NCI-H146 treated with DMSO at 0.1 percent for 48 hours (cell line): ENCODE measurements around the gene MAB21L1.

Source experiments
- DNase-seq: peaks from one replicate; lab custom pipeline; 2025; ENCODE audit not compliant: unreplicated experiment; lab: John Stamatoyannopoulos, UW

Gene MAB21L1

GRCh38 chr13:35448465-35448864, 28.0 kb downstream of the MAB21L1 start:
- DNase-seq = no peak
